AML-193 (cell line): ENCODE measurements around the gene ZNF432.

Source experiments
- DNase-seq, 2 experiments: peaks; one replicate each; lab custom pipeline; 2025; lab: John Stamatoyannopoulos, UW

The ZNF432 gene

DNA sequence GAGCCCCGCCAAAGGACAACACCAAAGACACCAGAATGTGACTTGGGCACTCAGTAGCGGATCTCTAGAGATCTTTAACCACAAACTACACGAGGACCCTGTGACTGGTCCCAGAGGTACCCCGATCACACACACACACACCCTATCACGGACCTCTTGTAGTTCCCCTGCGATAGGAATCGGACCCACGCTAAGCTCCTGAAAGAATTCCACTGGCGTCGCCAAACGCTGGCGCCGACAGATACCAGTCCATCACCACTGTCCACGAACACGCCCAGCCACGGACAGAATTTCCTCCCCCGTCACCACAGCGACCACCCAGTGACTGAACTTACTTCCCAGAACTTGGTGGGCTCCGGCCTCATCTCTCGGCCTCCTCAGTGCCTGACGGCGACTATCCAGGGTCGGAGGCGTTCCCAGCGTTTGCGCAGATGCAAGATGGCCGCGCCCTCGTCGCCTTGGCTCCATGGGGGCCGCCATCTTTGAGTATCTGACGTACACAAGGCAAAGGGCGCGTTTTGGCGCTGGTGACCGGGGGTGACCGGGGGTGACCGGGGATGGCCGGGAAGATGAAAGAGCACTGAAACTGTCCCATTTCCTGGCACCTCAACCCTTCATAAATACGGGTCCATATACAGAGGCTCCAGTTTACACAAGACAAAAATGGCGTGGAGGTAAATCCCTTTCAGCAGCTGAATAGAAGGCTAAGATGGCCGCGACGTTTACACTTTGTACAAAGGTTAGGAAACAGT is 40.7 kb downstream of the ZNF432 start, which contains the start of gene ZNF615:
Gene ZNF615, minus strand, starts transcription at position 406 of the 752 bp plus-strand sequence. CDS start 4,500 bp downstream, outside the sequence.
- DNase-seq = peak; percentile 69 to 74

DNA sequence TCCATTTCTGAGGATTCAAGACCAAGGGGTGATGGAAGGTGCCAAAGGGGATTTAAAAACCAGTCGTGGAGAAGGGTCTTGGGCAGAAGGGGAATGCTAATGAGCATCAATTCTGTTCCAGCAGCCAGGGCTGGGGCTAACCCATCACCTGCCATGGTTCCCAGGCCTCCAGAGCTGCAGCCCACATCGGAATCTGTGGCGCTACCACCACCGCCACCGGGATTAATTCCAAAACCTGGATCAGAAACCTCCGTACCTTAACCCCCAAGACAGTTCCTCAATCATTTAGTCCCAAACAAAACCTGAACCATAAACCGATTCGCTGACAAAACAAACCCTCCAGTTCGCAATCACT is 41.2 kb downstream of the ZNF432 start:
- no peak for DNase-seq

DNA sequence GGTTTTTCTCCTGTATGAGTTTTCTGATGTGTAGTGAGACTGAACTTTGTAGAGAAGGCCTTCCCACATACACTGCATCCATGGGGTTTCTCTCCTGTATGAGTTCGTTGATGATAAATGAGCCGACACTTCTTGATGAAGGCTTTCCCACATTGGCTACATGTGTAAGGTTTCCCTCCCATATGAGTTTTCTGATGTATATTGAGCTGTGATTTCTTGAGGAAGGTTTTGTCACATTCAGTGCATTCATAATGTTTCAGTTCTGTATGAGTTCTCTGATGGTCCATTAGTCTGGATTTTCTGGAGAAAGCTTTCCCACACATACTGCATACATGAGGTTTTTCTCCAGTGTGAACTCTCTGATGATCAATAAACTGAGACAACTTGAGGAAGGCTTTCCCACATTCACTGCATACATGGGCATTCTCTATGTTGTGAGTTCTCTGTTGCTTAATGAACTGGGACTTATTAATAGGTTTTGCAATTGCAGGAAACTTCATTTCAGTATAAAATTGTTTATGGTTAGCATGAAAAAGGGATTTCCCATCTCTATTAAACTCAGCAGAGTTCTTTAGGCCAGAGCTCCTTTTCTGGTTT is 54.5 kb downstream of the ZNF432 start:
- no peak for DNase-seq

DNA sequence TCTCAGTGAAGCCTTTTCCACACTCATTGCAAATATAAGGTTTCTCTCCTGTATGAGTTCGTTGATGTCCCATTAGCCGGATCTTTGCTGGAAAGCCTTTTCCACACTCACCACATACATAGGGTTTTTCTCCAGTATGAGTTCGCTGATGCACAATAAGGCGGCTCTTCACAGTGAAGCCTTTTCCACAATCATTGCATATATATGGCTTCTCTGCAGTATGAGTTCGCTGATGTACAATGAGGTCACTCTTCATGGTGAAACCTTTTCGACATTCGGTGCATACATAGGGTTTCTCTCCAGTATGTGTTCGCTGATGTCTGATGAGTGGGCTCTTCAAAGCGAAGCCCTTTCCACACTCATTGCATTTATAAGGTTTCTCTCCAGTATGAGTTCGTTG is 55.2 kb downstream of the ZNF432 start:
- no peak for DNase-seq

DNA sequence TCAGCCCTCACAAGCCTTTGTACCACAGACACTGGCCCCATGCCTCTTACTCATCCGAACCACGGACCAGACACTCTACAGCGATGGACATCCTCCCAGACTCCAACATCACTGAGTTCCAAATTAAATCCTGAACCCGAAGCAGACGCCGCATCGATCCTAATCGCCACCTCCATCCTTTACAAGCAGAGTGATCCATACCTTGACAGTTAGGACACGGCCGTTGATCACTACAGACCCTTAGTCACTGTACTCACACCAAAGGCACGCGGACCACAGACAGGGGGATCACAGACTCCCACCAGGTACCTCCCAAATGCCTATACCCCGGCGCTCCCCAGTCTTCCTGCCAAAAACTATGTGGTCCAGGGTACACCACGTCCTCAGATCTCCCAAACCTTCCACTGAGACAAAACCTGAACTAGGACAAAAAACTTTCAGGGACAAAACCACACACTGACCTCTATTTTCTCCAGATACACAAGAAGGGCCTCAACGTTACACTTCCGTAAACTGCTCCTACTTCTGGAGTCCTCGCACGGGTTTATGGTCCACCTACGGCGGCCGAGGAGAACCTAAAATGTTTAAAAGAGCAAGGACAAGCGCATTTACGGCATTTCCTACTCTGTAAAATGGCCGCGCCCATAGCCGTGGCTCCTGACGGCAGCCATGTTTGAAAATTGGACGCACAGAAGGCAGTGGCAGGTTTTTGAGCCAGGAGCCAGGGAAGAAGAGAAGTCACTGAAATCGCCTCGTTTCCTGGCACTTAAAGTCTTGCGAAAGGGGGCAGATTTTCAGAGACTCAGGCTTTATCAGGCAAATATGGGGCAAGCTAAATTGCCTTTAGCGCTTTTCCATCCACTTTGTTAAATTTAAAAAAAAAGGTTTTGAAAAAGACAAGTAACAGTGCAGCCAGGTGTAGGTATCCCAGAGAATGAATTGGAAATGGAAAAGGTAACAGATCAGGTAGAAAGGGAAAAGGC is 62.0 kb downstream of the ZNF432 start, which contains the start of gene ZNF350:
Gene ZNF350, minus strand, starts transcription at position 532 of the 983 bp plus-strand sequence. CDS start 12,480 bp downstream, outside the sequence.
- peak; percentile 93 to 96 for DNase-seq

- DNase-seq = no peak
These were observed 65.3 kb downstream of the ZNF432 start for GRCh38 chr19:51983361-51983760.
